Left lung (tissue), 10 donors: ENCODE measurements around the gene RHBDL1. TPM values are rescaled to one million over a fixed set of nuclear protein-coding genes. Genes with fewer than 3 reads are reported as not detected.
A peak's percentile ranks its signal among the peaks of the same experiment; 100 is the strongest.

Source experiments
- ATAC-seq: fragments of 200-7000 bp; cut with Tn5 transposase; one replicate; pipeline ENCODE4 v1.9.1; 2020; ENCODE audit warnings: moderate library complexity
- DNase-seq, 4 donors: peaks; one replicate each; pipeline ENCODE4 v3.0.0-alpha.2; 2013 to 2020
- H3K27ac ChIP-seq, 2 donors: fragments of 200-600 bp; sonication (generic) in 1 of 2; one replicate each; pipeline versions ENCODE4 v1.5.0 to v1.8.0; 2020 to 2021
- H3K27me3 ChIP-seq, 2 donors: fragments of 200-600 bp; sonication (generic) in 1 of 2; one replicate each; pipeline versions ENCODE4 v1.5.0 to v1.8.0; 2020 to 2021
- H3K36me3 ChIP-seq, 2 donors: fragments of 200-600 bp; sonication (generic) in 1 of 2; one replicate each; pipeline versions ENCODE4 v1.5.0 to v1.8.0; 2020 to 2021
- H3K4me1 ChIP-seq, 2 donors: fragments of 200-600 bp; one replicate each; pipeline ENCODE4 v1.8.0; 2021
- H3K4me3 ChIP-seq, 2 donors: fragments of 200-600 bp; sonication (generic) in 1 of 2; one replicate each; pipeline versions ENCODE4 v1.5.0 to v1.8.0; 2020 to 2021; ENCODE audit warnings: mild to moderate bottlenecking in 1 of 2
- H3K9me3 ChIP-seq, 2 donors: fragments of 200-600 bp; sonication (generic) in 1 of 2; one replicate each; pipeline versions ENCODE4 v1.5.0 to v1.8.0; 2020 to 2021
- intact Hi-C, 2 donors: fragments of 100-400 bp; cut with DNase I; formaldehyde crosslinking; loops; one replicate each; pipeline versions ENCODE4 v1.11.2 to v1.14.2; 2022
- polyA plus RNA-seq, 6 donors: library from polyadenylated mRNA; unstranded; fragments of 120-200 nt; gene quantifications; one replicate each; pipeline ENCODE4 v1.2.1, GENCODE V29; 2013; ENCODE audit not compliant: insufficient read length in 6 of 6
- total RNA-seq, 2 donors: library from RNA; stranded (reverse); fragmentation: NEBNext Ultra II Directional; extraction: Animal tissue kit (Norgen Biotek cat#: 25700); gene quantifications; one replicate each; pipeline ENCODE4 v1.2.1, GENCODE V29; 2021
- TF ChIP-seq, protein P1 (sequence below), 2 donors: fragments of 200-600 bp; sonication (generic) in 1 of 2; IDR thresholded peaks; one replicate each; pipeline versions ENCODE4 v1.5.0 to v1.8.0; 2021; ENCODE audit warnings: antibody characterized with exemption in 2 of 2
- donor health status: DM: no; HTN: yes; CAD: no.
- donor health status: DM: no; HTN: no; CAD: no.

The RHBDL1 gene
- total and polyA plus RNA-seq, 8 donors = 0.45 to 4.3 (median 0.81) TPM

- ATAC-seq (no peak), DNase-seq (peak in 1 of 4 donors; percentile 56)
- peaks cover 0 to 15% of the 10 kb centered on the region in 2 donors for H3K27me3 ChIP-seq
- H3K4me1 ChIP-seq = peaks cover 30 to 68% of the 10 kb centered on the region in 2 donors
- TF ChIP-seq, protein P1, sequence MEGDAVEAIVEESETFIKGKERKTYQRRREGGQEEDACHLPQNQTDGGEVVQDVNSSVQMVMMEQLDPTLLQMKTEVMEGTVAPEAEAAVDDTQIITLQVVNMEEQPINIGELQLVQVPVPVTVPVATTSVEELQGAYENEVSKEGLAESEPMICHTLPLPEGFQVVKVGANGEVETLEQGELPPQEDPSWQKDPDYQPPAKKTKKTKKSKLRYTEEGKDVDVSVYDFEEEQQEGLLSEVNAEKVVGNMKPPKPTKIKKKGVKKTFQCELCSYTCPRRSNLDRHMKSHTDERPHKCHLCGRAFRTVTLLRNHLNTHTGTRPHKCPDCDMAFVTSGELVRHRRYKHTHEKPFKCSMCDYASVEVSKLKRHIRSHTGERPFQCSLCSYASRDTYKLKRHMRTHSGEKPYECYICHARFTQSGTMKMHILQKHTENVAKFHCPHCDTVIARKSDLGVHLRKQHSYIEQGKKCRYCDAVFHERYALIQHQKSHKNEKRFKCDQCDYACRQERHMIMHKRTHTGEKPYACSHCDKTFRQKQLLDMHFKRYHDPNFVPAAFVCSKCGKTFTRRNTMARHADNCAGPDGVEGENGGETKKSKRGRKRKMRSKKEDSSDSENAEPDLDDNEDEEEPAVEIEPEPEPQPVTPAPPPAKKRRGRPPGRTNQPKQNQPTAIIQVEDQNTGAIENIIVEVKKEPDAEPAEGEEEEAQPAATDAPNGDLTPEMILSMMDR (IDR thresholded peaks at IDR 0.05) = no peak
- H3K9me3 ChIP-seq = no peaks in the 10 kb centered on the region
- H3K36me3 ChIP-seq = peaks cover 0 to 35% of the 10 kb centered on the region in 2 donors
- H3K27ac ChIP-seq = peak overlapping the region; percentile 80 to 91
- peak overlapping the region; percentile 62 to 70 for H3K4me3 ChIP-seq
- intact Hi-C loops = no loop called here
Measured at GRCh38 chr16:680967-681745, 5.7 kb downstream of the RHBDL1 start.

DNA sequence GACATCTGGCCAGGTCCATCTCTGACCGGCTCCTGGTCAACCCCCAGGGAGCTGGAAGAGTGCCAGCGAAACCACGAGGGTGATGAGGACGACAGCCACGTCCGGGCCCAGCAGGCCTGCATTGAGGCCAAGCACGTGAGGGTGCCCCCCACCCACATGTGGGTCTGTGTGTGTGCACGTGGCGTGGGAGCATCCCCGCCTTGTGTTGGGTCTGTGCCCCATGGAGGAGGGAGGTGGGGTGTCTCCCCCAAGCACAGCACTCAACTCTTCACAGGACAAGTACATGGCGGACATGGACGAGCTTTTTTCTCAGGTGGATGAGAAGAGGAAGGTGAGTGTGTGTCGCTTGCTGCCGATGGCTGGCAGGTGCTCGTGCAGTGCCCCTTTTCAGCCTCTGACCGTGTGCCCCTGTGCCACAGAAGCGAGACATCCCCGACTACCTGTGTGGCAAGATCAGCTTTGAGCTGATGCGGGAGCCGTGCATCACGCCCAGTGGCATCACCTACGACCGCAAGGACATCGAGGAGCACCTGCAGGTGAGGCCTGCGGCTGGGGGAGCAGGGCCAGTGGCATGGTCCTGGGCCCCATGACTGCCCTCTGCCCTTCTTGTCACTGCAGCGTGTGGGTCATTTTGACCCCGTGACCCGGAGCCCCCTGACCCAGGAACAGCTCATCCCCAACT is 6.4 kb downstream of the RHBDL1 start:
- DNase-seq = no peak
- Histone ChIP-seq H3K27me3 (peaks cover 0 to 8% of the 10 kb centered on the region in 2 donors), H3K36me3 (peaks cover 0 to 42% of the 10 kb centered on the region in 2 donors), H3K27ac (no peak overlapping the region), H3K4me1 (peaks cover 30 to 67% of the 10 kb centered on the region in 2 donors), H3K4me3 (peak overlapping the region in 1 of 2 donors; percentile 70), H3K9me3 (no peaks in the 10 kb centered on the region)
- intact Hi-C loops = no loop called here
- TF ChIP-seq, protein P1 (IDR thresholded peaks at IDR 0.05) = no peak
- ATAC-seq = no peak

GRCh38 chr16:682493-683395 is 7.3 kb downstream of the RHBDL1 start:
- DNase-seq = no peak
- peaks cover 0 to 50% of the 10 kb centered on the region in 2 donors for H3K36me3 ChIP-seq
- H3K9me3 ChIP-seq = no peaks in the 10 kb centered on the region
- ATAC-seq = no peak
- intact Hi-C loops = no loop called here
- H3K4me3 ChIP-seq = peak overlapping the region in 1 of 2 donors; percentile 79
- no peaks in the 10 kb centered on the region for H3K27me3 ChIP-seq
- TF ChIP-seq, protein P1 (IDR thresholded peaks at IDR 0.05) = no peak
- H3K4me1 ChIP-seq = peaks cover 30 to 58% of the 10 kb centered on the region in 2 donors
- no peak overlapping the region for H3K27ac ChIP-seq

DNA sequence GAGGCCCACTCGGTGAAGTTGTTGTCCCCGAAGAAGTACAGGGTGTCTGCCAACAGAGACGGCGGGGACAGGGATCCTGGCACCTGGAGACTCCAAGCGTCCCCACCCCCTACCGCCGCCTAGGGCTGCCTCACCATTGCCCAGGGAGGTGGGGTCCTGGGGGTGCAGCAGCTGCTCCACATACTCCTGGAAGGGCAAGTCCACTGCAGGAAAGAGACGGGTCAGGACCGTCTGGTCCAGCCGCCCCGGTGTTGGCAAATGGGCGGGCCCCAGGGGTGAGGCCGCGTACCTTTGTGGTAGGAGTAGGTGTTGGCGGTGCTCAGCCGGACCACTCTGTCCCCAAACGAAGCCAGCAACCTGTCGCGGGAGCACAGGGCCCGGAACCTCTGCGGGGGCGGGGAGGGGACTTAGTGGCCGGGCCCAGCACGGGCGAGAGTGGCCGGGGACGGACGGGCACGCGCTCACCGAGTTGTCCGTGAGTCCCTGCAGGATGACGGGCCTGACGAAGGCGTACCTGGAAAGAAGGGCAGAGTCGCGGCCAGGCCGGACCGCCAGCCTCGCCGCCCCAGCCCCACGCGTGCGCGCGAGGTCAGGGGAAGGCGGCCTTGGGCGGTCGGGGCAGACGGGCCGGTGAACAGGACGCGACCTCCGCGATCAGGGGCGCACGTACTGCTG is 8.1 kb downstream of the RHBDL1 start:
- peak overlapping the region; percentile 68 to 79 for H3K4me3 ChIP-seq
- H3K36me3 ChIP-seq = peaks cover 0 to 53% of the 10 kb centered on the region in 2 donors
- peak overlapping the region in 1 of 2 donors; percentile 89 for H3K27ac ChIP-seq
- H3K9me3 ChIP-seq = no peaks in the 10 kb centered on the region
- TF ChIP-seq, protein P1 (IDR thresholded peaks at IDR 0.05) = no peak
- H3K4me1 ChIP-seq = peaks cover 30 to 62% of the 10 kb centered on the region in 2 donors
- H3K27me3 ChIP-seq = no peaks in the 10 kb centered on the region
- intact Hi-C loops = no loop called here
- DNase-seq (peak in 1 of 4 donors; percentile 39), ATAC-seq (no peak)
